Mononuclear cell (primary cell): ENCODE measurements around the gene WRNIP1. TPM values are rescaled to one million over a fixed set of nuclear protein-coding genes. Genes with fewer than 3 reads are reported as not detected.

Experiments used
- H3K27me3 ChIP-seq: 2 replicates; pipeline ENCODE4 v1.6.0; 2011; ENCODE audit warnings: low read length, control low read depth; ENCODE audit not compliant: insufficient read depth
- H3K4me1 ChIP-seq: 2 replicates; pipeline ENCODE4 v1.5.1; 2011; ENCODE audit warnings: mild to moderate bottlenecking, low read length, control low read depth; ENCODE audit not compliant: insufficient read depth
- H3K4me3 ChIP-seq: 2 replicates; pipeline ENCODE4 v1.5.1; 2011; ENCODE audit warnings: mild to moderate bottlenecking, low read length, moderate library complexity
- H3K9me3 ChIP-seq: 2 replicates; pipeline ENCODE4 v1.5.1; 2011; ENCODE audit warnings: low read depth, mild to moderate bottlenecking, control low read depth, low read length
- total RNA-seq: library from RNA; depleted of rRNA; stranded (reverse); fragments of >200 nt; gene quantifications from one replicate; pipeline ENCODE4 v1.2.3, GENCODE V29; 2012

The WRNIP1 gene
- total RNA-seq, 1 donor: 21.6 TPM

GRCh38 chr6:2782825-2783187, 17.6 kb downstream of the WRNIP1 start:
- Histone ChIP-seq H3K27me3 (no peaks in the 10 kb centered on the region), H3K4me1 (no peaks in the 10 kb centered on the region), H3K4me3 (no peak overlapping the region), H3K9me3 (no peaks in the 10 kb centered on the region)

GRCh38 chr6:2783188-2783963, 18.2 kb downstream of the WRNIP1 start:
- H3K4me1 ChIP-seq: no peaks in the 10 kb centered on the region
- H3K9me3 ChIP-seq: no peaks in the 10 kb centered on the region
- H3K27me3 ChIP-seq: no peaks in the 10 kb centered on the region
- no peak overlapping the region for H3K4me3 ChIP-seq

GRCh38 chr6:2784061-2784460, 18.9 kb downstream of the WRNIP1 start:
- Histone ChIP-seq H3K27me3 (no peaks in the 10 kb centered on the region), H3K4me1 (no peaks in the 10 kb centered on the region), H3K4me3 (no peak overlapping the region), H3K9me3 (no peaks in the 10 kb centered on the region)

- Histone ChIP-seq H3K4me3 (no peak overlapping the region), H3K27me3 (no peaks in the 10 kb centered on the region), H3K9me3 (no peaks in the 10 kb centered on the region), H3K4me1 (no peaks in the 10 kb centered on the region)
These were observed 19.7 kb downstream of the WRNIP1 start for GRCh38 chr6:2784930-2785329.

GRCh38 chr6:2786269-2786668, 21.1 kb downstream of the WRNIP1 start:
- H3K27me3 ChIP-seq: no peaks in the 10 kb centered on the region
- no peak overlapping the region for H3K4me3 ChIP-seq
- H3K4me1 ChIP-seq: peaks cover 8% of the 10 kb centered on the region
- H3K9me3 ChIP-seq: no peaks in the 10 kb centered on the region

- no peaks in the 10 kb centered on the region for H3K27me3 ChIP-seq
- H3K4me3 ChIP-seq: no peak overlapping the region
- no peaks in the 10 kb centered on the region for H3K9me3 ChIP-seq
- peaks cover 53% of the 10 kb centered on the region for H3K4me1 ChIP-seq
These were observed 25.6 kb downstream of the WRNIP1 start for GRCh38 chr6:2790588-2791449.

- H3K4me3 ChIP-seq: no peak overlapping the region
- H3K4me1 ChIP-seq: peaks cover 60% of the 10 kb centered on the region
- H3K27me3 ChIP-seq: no peaks in the 10 kb centered on the region
- no peaks in the 10 kb centered on the region for H3K9me3 ChIP-seq
These were observed 26.3 kb downstream of the WRNIP1 start for GRCh38 chr6:2791450-2791974.

- no peaks in the 10 kb centered on the region for H3K9me3 ChIP-seq
- no peaks in the 10 kb centered on the region for H3K27me3 ChIP-seq
- peaks cover 70% of the 10 kb centered on the region for H3K4me1 ChIP-seq
- H3K4me3 ChIP-seq: no peak overlapping the region
These were observed 27.3 kb downstream of the WRNIP1 start for GRCh38 chr6:2792330-2793110.

GRCh38 chr6:2793534-2794151, 28.4 kb downstream of the WRNIP1 start:
- H3K27me3 ChIP-seq: no peaks in the 10 kb centered on the region
- H3K4me1 ChIP-seq: peaks cover 81% of the 10 kb centered on the region
- no peak overlapping the region for H3K4me3 ChIP-seq

GRCh38 chr6:2794171-2794730, 29.1 kb downstream of the WRNIP1 start:
- Histone ChIP-seq H3K27me3 (no peaks in the 10 kb centered on the region), H3K4me1 (peaks cover 84% of the 10 kb centered on the region), H3K9me3 (no peaks in the 10 kb centered on the region), H3K4me3 (no peak overlapping the region)

More at GRCh38 chr6:2793534-2794151, 28.4 kb downstream of the WRNIP1 start:
- no peaks in the 10 kb centered on the region for H3K9me3 ChIP-seq

- Histone ChIP-seq H3K4me1 (peaks cover 93% of the 10 kb centered on the region), H3K9me3 (no peaks in the 10 kb centered on the region), H3K27me3 (no peaks in the 10 kb centered on the region), H3K4me3 (no peak overlapping the region)
These were observed 30.0 kb downstream of the WRNIP1 start for GRCh38 chr6:2795162-2795561.

GRCh38 chr6:2795956-2796355, 30.8 kb downstream of the WRNIP1 start:
- Histone ChIP-seq H3K27me3 (no peaks in the 10 kb centered on the region), H3K4me3 (no peak overlapping the region), H3K4me1 (peaks cover 89% of the 10 kb centered on the region), H3K9me3 (no peaks in the 10 kb centered on the region)

- no peaks in the 10 kb centered on the region for H3K27me3 ChIP-seq
- H3K9me3 ChIP-seq: no peaks in the 10 kb centered on the region
- H3K4me3 ChIP-seq: no peak overlapping the region
- H3K4me1 ChIP-seq: peaks cover 80% of the 10 kb centered on the region
These were observed 31.7 kb downstream of the WRNIP1 start for GRCh38 chr6:2796861-2797260.

GRCh38 chr6:2797564-2798031, 32.4 kb downstream of the WRNIP1 start:
- no peak overlapping the region for H3K4me3 ChIP-seq
- H3K9me3 ChIP-seq: no peaks in the 10 kb centered on the region
- H3K27me3 ChIP-seq: no peaks in the 10 kb centered on the region
- peaks cover 73% of the 10 kb centered on the region for H3K4me1 ChIP-seq
